ENCODE data around the gene FLT4. TPM values are rescaled to one million over a fixed set of nuclear protein-coding genes. Genes with fewer than 3 reads are reported as not detected.
A peak's percentile ranks its signal among the peaks of the same experiment; 100 is the strongest.

FLT4 gene
- total RNA-seq, 1 donor from 2014 or later, result 3.4 TPM

GRCh38 chr5:180619563-180619915 lies 29.9 kb downstream of the FLT4 start:
- Mint-ChIP-seq H3K27me3 (peaks cover 14% of the 10 kb centered on the region), H3K36me3 (no peaks in the 10 kb centered on the region), H3K9me3 (no peaks in the 10 kb centered on the region), H3K4me1 (ENCODE audit: unreplicated experiment) (no peaks in the 10 kb centered on the region), H3K27ac (no peak overlapping the region), H3K4me3 (no peak overlapping the region)
- DNase-seq (ENCODE audit: extremely low spot score, unreplicated experiment), result no peak
- TF ChIP-seq CTCF (conservative IDR thresholded peaks at IDR 0.05), result no peak

DNA sequence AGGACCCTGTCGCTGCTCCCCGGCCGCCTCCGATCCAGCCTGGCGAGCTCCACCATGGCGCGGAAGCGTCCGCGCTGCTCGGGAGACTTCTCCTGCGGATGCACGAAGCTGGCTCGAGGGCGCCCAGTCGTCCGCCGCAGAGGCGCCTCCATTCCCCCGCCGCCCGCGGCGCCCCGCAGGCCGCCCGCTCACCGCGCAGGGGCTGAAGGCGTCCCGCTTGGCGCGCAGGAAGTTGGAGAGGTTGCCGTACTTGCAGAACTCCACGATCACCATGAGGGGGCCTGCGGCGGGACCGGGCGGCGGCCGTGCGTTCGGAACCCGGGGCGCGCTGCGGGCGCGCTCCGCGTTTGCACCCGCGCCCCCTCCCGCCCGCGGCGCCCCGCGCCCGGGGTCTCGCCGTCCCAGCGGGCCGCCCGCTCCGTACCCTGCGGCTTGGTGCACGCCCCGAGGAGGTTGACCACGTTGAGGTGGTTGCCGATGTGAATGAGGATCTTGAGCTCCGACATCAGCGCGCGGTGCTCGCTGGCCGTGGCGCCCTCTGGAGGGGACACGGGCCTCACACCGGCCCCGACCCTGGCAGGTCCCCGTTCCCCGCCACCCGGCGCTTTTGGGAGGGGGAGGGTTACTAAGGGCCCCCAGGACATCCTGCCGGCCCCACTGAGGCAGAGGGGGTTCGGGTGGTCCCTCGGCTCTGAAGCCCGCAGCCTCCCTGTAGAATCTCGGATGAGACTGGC lies 30.4 kb downstream of the FLT4 start:
- no peak for DNase-seq (ENCODE audit: extremely low spot score, unreplicated experiment)
- H3K4me3 Mint-ChIP-seq, result peak overlapping the region; percentile 78
- peak; percentile 78 for TF ChIP-seq CTCF (conservative IDR thresholded peaks at IDR 0.05)
- peaks cover 14% of the 10 kb centered on the region for H3K27me3 Mint-ChIP-seq
- H3K4me1 Mint-ChIP-seq (ENCODE audit: unreplicated experiment), result no peaks in the 10 kb centered on the region
- H3K9me3 Mint-ChIP-seq, result no peaks in the 10 kb centered on the region
- H3K36me3 Mint-ChIP-seq, result no peaks in the 10 kb centered on the region
- no peak overlapping the region for H3K27ac Mint-ChIP-seq

GRCh38 chr5:180618487-180618828 lies 30.9 kb downstream of the FLT4 start:
- Mint-ChIP-seq H3K36me3 (no peaks in the 10 kb centered on the region), H3K9me3 (no peaks in the 10 kb centered on the region), H3K27ac (peak overlapping the region; percentile 46), H3K4me1 (ENCODE audit: unreplicated experiment) (no peaks in the 10 kb centered on the region), H3K4me3 (peak overlapping the region; percentile 78), H3K27me3 (peaks cover 14% of the 10 kb centered on the region)
- TF ChIP-seq CTCF (conservative IDR thresholded peaks at IDR 0.05), result no peak
- DNase-seq (ENCODE audit: extremely low spot score, unreplicated experiment), result no peak

GRCh38 chr5:180613814-180614188 lies 35.6 kb downstream of the FLT4 start:
- Mint-ChIP-seq H3K4me1 (ENCODE audit: unreplicated experiment) (no peaks in the 10 kb centered on the region), H3K27ac (no peak overlapping the region), H3K9me3 (no peaks in the 10 kb centered on the region), H3K36me3 (no peaks in the 10 kb centered on the region), H3K27me3 (peaks cover 5% of the 10 kb centered on the region), H3K4me3 (no peak overlapping the region)
- no peak for TF ChIP-seq CTCF (conservative IDR thresholded peaks at IDR 0.05)
- no peak for DNase-seq (ENCODE audit: extremely low spot score, unreplicated experiment)

- no peak for TF ChIP-seq CTCF (conservative IDR thresholded peaks at IDR 0.05)
- Mint-ChIP-seq H3K9me3 (no peaks in the 10 kb centered on the region), H3K36me3 (no peaks in the 10 kb centered on the region), H3K4me1 (ENCODE audit: unreplicated experiment) (peaks cover 2% of the 10 kb centered on the region), H3K27ac (no peak overlapping the region), H3K4me3 (no peak overlapping the region), H3K27me3 (peaks cover 1% of the 10 kb centered on the region)
- DNase-seq (ENCODE audit: extremely low spot score, unreplicated experiment), result no peak
Measured at GRCh38 chr5:180613188-180613813, 36.1 kb downstream of the FLT4 start.
